Neural cell (in vitro differentiated cells): ENCODE measurements around the gene IVNS1ABP.

Experiments
- CTCF ChIP-seq: fragments of 450-650 bp; IDR thresholded peaks from 2 replicates; pipeline ENCODE4 v1.5.1; 2014; ENCODE audit warnings: antibody characterized with exemption, mild to moderate bottlenecking, moderate library complexity; ENCODE audit not compliant: poor library complexity, severe bottlenecking
- EP300 ChIP-seq: fragments of 450-650 bp; conservative IDR thresholded peaks from 2 replicates; pipeline ENCODE4 v1.6.1; 2014; ENCODE audit warnings: antibody characterized with exemption, mild to moderate bottlenecking, moderate library complexity; ENCODE audit not compliant: poor library complexity, severe bottlenecking
- EZH2 ChIP-seq: fragments of 200-600, 300-800 bp; shearing (Covaris generic), sonication (generic); IDR thresholded peaks from 2 replicates; pipeline ENCODE4 v1.6.1; 2014; ENCODE audit warnings: antibody characterized with exemption, low read length, borderline replicate concordance, mild to moderate bottlenecking; ENCODE audit not compliant: insufficient read depth, poor library complexity, severe bottlenecking
- MXI1 ChIP-seq: fragments of 450-650 bp; conservative IDR thresholded peaks from 2 replicates; pipeline ENCODE4 v1.6.1; 2014; ENCODE audit warnings: antibody characterized with exemption, mild to moderate bottlenecking; ENCODE audit not compliant: poor library complexity, severe bottlenecking
- POLR2AphosphoS5 ChIP-seq: IDR thresholded peaks from 2 replicates; pipeline ENCODE4 v1.6.1; 2012
- SMC3 ChIP-seq: fragments of 450-650 bp; conservative IDR thresholded peaks from 2 replicates; pipeline ENCODE4 v1.6.1; 2014; ENCODE audit warnings: antibody characterized with exemption, mild to moderate bottlenecking, moderate library complexity; ENCODE audit not compliant: poor library complexity

GRCh38 chr1:185343306-185343705 is 26.3 kb upstream of the IVNS1ABP start:
- TF ChIP-seq CTCF (no peak), EZH2 (no peak), MXI1 (no peak), EP300 (no peak), POLR2AphosphoS5 (no peak), SMC3 (no peak)
